Measurements from ENCODE around the gene PLD4. TPM values are rescaled to one million over a fixed set of nuclear protein-coding genes. Genes with fewer than 3 reads are reported as not detected.
A peak's percentile ranks its signal among the peaks of the same experiment; 100 is the strongest.
"Not testable (repeated sequence)": the region's sequence is repeated elsewhere in the genome, so short reads cannot be mapped to it uniquely, and the experiment has no call there.

PLD4 gene
- total RNA-seq, 3 donors from 2014 or later = 0.38 to 2.2 (median 0.39) TPM

DNA sequence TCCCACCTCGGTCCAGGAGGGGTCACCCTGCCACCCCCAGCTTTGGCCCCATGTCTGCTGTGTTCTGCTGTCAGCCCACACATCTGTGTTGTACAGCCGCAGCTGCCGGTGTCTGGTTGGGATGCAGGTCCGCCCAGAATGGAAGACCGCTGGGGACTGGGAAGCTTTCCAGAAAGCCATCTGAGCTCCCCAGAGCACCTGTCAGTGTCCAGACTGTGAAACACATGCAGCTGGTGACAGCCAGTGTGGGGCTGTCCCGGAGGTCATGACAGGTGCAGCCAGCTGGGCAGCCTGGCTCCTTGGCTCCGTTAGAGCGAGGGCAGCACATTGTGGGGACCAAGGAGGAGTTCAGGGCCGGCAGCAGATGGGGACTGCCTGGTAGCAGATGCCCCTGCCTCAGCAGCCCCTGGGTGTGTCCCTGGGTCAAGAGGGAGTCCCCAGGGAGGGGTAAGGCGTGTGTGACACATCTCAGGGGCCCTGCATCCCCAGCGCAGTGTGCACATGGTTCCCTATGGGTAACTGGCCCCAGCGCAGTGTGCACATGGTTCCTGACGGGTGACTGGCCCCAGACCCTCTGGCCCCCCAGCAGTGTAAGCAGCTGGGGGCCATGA is 43.2 kb upstream of the PLD4 start:
- Histone ChIP-seq H3K36me3 (ENCODE audit: low read depth) (no peaks in the 10 kb centered on the region), H3K9me3 (no peaks in the 10 kb centered on the region), H3K4me3 (no peak overlapping the region), H3K4me1 (ENCODE audit: low read depth) (no peaks in the 10 kb centered on the region)
- ATAC-seq = no peak
- intact Hi-C loops (cut with DNase I, micrococcal nuclease) = no loop called here
- DNase-seq = peak in 2 of 3 donors; percentile 24 to 44
- no peak for TF ChIP-seq CTCF (IDR thresholded peaks at IDR 0.05)

GRCh38 chr14:104882325-104882973 is 42.2 kb upstream of the PLD4 start:
- no peak for TF ChIP-seq CTCF (IDR thresholded peaks at IDR 0.05)
- Histone ChIP-seq H3K36me3 (ENCODE audit: low read depth) (no peaks in the 10 kb centered on the region), H3K9me3 (no peaks in the 10 kb centered on the region), H3K4me1 (ENCODE audit: low read depth) (no peaks in the 10 kb centered on the region), H3K4me3 (no peak overlapping the region)
- intact Hi-C loops (cut with DNase I, micrococcal nuclease) = no loop called here
- ATAC-seq (peak; percentile 91), DNase-seq (peak; percentile 78 to 88 (median 86))

GRCh38 chr14:104882991-104883660 is 41.6 kb upstream of the PLD4 start:
- intact Hi-C loops (cut with DNase I, micrococcal nuclease) = no loop called here
- ATAC-seq = no peak
- no peak for TF ChIP-seq CTCF (IDR thresholded peaks at IDR 0.05)
- Histone ChIP-seq H3K4me3 (no peak overlapping the region), H3K4me1 (ENCODE audit: low read depth) (no peaks in the 10 kb centered on the region), H3K9me3 (no peaks in the 10 kb centered on the region), H3K36me3 (ENCODE audit: low read depth) (no peaks in the 10 kb centered on the region)
- DNase-seq = peak in 2 of 3 donors; percentile 27 to 49

GRCh38 chr14:104883681-104884361 is 40.9 kb upstream of the PLD4 start:
- intact Hi-C loops (cut with DNase I, micrococcal nuclease) = no loop called here
- Histone ChIP-seq H3K4me3 (no peak overlapping the region), H3K9me3 (no peaks in the 10 kb centered on the region), H3K36me3 (ENCODE audit: low read depth) (no peaks in the 10 kb centered on the region), H3K4me1 (ENCODE audit: low read depth) (no peaks in the 10 kb centered on the region)
- DNase-seq (peak in 2 of 3 donors; percentile 24 to 43), ATAC-seq (no peak)
- no peak for TF ChIP-seq CTCF (IDR thresholded peaks at IDR 0.05)

GRCh38 chr14:104884381-104884780 is 40.3 kb upstream of the PLD4 start:
- ATAC-seq = not testable (repeated sequence)

More at GRCh38 chr14:104884381-104884780, 40.3 kb upstream of the PLD4 start:
- intact Hi-C loops (cut with DNase I, micrococcal nuclease); H3K4me3 ChIP-seq; H3K36me3 ChIP-seq (ENCODE audit: low read depth); H3K9me3 ChIP-seq; H3K4me1 ChIP-seq (ENCODE audit: low read depth): not testable (repeated sequence)
- DNase-seq = peak in 1 of 3 donors; percentile 1

All from mucosa of descending colon (tissue), 3 donors.